HL-60 (cell line): ENCODE results near the gene PTPRN2.

Experiments used
- DNase-seq, 2 experiments: peaks; one replicate each; pipeline ENCODE4 v3.0.0-alpha.2; 2010 to 2020; ENCODE audit warnings: low read depth in 1 of 2, low spot score in 1 of 2
- H3K27ac ChIP-seq: fragments of 250-450 bp; sonication (Bioruptor Pico); replicated peaks from 2 replicates; pipeline ENCODE4 v1.5.1; 2020; ENCODE audit warnings: mild to moderate bottlenecking, moderate library complexity
- H3K27me3 ChIP-seq: fragments of 250-450 bp; sonication (Bioruptor Pico); 2 replicates; pipeline ENCODE4 v1.5.1; 2021; ENCODE audit warnings: mild to moderate bottlenecking, moderate library complexity; ENCODE audit not compliant: insufficient read depth, poor library complexity, severe bottlenecking
- H3K4me3 ChIP-seq: replicated peaks from 2 replicates; pipeline ENCODE4 v1.5.1; 2011; ENCODE audit warnings: mild to moderate bottlenecking, control low read depth, low read length; ENCODE audit not compliant: insufficient read depth
- GABPA ChIP-seq: IDR thresholded peaks from 2 replicates; pipeline ENCODE4 v1.6.1; 2012; ENCODE audit warnings: low read depth
- POLR2AphosphoS5 ChIP-seq: IDR thresholded peaks from 2 replicates; pipeline ENCODE4 v1.6.1; 2012; ENCODE audit warnings: low read depth
- SPI1 ChIP-seq: IDR thresholded peaks from 2 replicates; pipeline ENCODE4 v1.6.1; 2012; ENCODE audit warnings: low read depth, mild to moderate bottlenecking, borderline replicate concordance
- TF ChIP-seq, protein P1 (sequence below): IDR thresholded peaks from one replicate; pipeline ENCODE4 v1.5.1; 2011; ENCODE audit warnings: low read length, control low read depth, inconsistent platforms; ENCODE audit not compliant: insufficient read depth
- TF ChIP-seq, protein P2 (sequence below): IDR thresholded peaks from 2 replicates; pipeline ENCODE4 v1.6.1; 2012; ENCODE audit warnings: low read depth; ENCODE audit not compliant: insufficient replicate concordance

Gene PTPRN2

DNA sequence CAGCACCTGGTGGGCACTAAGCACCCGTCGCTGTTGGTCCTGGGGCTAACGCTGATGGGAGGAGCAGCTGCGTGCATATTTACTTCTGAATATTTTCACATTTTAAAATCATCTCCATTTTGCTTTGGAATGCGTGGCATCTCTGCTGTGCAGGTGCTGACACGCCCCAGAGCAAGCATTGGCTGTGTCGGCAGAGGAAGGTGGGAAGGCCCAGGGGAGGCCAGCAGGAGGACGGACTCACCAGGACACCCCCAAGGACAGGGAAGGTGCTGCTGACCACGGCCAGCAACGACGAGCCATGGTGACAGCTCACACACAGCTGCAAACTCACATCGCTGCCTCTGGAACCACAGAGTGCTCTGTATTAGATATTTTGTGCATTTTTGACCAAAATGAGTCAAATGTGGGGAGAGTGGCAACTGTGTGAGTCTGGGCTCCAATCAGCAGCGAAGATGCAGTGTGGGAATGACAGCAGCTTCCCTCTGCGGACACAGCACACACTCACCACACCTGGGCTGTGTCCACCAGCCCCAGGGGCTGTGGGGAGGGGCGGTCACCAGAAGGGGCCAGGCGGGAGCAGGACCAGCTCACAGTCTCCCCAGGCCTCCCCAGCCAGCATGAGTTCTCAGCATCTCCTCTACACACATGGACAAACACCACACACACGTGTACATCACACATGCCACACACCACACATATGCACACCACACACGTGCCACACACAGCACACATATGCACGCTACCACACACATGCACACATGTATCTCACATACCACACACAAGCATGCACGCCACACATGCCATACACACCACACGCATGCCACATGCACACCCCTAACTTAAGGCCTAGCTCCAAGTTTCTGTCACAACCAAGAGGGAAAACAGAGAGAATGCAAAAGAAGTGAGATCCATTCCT, 58.2 kb downstream of the PTPRN2 start:
- DNase-seq, result no peak
- Histone ChIP-seq H3K27ac (no peak overlapping the region), H3K4me3 (no peak overlapping the region), H3K27me3 (no peaks in the 10 kb centered on the region)
- TF ChIP-seq GABPA (no peak), SPI1 (no peak)
- TF ChIP-seq, protein P1, sequence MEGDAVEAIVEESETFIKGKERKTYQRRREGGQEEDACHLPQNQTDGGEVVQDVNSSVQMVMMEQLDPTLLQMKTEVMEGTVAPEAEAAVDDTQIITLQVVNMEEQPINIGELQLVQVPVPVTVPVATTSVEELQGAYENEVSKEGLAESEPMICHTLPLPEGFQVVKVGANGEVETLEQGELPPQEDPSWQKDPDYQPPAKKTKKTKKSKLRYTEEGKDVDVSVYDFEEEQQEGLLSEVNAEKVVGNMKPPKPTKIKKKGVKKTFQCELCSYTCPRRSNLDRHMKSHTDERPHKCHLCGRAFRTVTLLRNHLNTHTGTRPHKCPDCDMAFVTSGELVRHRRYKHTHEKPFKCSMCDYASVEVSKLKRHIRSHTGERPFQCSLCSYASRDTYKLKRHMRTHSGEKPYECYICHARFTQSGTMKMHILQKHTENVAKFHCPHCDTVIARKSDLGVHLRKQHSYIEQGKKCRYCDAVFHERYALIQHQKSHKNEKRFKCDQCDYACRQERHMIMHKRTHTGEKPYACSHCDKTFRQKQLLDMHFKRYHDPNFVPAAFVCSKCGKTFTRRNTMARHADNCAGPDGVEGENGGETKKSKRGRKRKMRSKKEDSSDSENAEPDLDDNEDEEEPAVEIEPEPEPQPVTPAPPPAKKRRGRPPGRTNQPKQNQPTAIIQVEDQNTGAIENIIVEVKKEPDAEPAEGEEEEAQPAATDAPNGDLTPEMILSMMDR, result no peak

DNA sequence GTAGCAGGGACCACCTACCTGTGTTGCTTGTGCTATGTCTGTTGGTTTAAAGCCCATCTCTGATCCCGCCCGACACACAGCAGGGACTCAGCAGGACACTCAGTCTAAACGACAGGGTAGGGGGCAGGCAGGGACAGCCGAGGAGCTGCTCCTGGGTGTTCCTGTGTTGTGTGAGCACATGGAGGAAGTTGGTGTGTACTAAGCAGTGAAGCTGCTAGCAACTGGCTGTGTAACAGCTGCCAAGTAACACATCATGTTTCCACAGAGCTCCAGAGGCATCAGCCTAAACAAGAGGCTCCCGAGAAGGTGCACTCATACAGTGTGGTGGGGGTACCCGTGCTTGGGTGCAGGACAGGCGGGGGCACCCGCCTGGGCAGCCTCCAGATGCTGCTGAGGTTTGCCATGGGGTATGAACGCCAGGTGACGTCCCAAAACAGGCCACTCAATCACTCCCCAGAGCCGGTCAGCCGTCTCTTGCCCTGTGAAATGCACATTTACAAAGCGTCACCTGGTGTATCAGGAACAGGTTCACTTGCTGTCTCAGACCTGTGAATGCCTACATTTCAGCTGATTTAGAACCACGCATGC, 59.6 kb downstream of the PTPRN2 start:
- no peak for DNase-seq
- H3K27ac ChIP-seq, result no peak overlapping the region
- H3K4me3 ChIP-seq, result no peak overlapping the region
- TF ChIP-seq, protein P1, result no peak
- TF ChIP-seq SPI1, result no peak
- TF ChIP-seq POLR2AphosphoS5, result no peak
- TF ChIP-seq, protein P2, sequence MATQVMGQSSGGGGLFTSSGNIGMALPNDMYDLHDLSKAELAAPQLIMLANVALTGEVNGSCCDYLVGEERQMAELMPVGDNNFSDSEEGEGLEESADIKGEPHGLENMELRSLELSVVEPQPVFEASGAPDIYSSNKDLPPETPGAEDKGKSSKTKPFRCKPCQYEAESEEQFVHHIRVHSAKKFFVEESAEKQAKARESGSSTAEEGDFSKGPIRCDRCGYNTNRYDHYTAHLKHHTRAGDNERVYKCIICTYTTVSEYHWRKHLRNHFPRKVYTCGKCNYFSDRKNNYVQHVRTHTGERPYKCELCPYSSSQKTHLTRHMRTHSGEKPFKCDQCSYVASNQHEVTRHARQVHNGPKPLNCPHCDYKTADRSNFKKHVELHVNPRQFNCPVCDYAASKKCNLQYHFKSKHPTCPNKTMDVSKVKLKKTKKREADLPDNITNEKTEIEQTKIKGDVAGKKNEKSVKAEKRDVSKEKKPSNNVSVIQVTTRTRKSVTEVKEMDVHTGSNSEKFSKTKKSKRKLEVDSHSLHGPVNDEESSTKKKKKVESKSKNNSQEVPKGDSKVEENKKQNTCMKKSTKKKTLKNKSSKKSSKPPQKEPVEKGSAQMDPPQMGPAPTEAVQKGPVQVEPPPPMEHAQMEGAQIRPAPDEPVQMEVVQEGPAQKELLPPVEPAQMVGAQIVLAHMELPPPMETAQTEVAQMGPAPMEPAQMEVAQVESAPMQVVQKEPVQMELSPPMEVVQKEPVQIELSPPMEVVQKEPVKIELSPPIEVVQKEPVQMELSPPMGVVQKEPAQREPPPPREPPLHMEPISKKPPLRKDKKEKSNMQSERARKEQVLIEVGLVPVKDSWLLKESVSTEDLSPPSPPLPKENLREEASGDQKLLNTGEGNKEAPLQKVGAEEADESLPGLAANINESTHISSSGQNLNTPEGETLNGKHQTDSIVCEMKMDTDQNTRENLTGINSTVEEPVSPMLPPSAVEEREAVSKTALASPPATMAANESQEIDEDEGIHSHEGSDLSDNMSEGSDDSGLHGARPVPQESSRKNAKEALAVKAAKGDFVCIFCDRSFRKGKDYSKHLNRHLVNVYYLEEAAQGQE, result no peak
- no peak for TF ChIP-seq GABPA
- H3K27me3 ChIP-seq, result no peaks in the 10 kb centered on the region

DNA sequence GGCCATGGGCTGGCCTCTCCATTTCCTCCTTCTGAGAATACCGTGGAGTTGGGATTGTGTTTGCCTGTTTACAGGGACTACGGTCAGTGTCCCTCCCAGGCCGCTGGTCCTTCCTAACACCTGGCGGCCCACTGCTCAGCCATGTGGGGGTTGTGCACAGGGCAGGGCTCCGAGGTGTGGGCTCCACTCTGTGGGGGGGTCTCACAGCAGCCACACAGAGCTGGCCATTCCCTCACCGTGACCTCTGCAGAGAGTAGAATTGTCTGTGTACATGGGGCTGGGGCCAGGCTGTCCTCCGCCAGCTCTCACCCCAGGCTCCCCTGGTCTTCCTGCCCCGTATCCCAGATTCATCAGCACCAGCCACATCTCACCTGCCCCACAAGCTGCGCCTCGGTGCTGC, 60.1 kb downstream of the PTPRN2 start:
- TF ChIP-seq, protein P1, result no peak
- TF ChIP-seq GABPA (no peak), SPI1 (no peak), POLR2AphosphoS5 (no peak)
- TF ChIP-seq, protein P2, result no peak
- no peak overlapping the region for H3K27ac ChIP-seq

More for the DNA sequence above, 60.1 kb downstream of the PTPRN2 start:
- DNase-seq, result no peak
- H3K4me3 ChIP-seq, result no peak overlapping the region
- no peaks in the 10 kb centered on the region for H3K27me3 ChIP-seq
